Hindlimb muscle (tissue), 1 donor: ENCODE measurements around the gene SRSF8. TPM values are rescaled to one million over a fixed set of nuclear protein-coding genes. Genes with fewer than 3 reads are reported as not detected.
"Not testable (repeated sequence)": the region's sequence is repeated elsewhere in the genome, so short reads cannot be mapped to it uniquely, and the experiment has no call there.

Source experiments
- DNase-seq: peaks from one replicate; pipeline ENCODE4 v3.0.0-alpha.2; 2013
- polyA plus RNA-seq: library from polyadenylated mRNA; unstranded; fragments of 120-200 nt; gene quantifications from one replicate; pipeline ENCODE4 v1.2.1, GENCODE V29; 2013; ENCODE audit not compliant: insufficient read length

Gene SRSF8
- polyA plus RNA-seq = 38.1 TPM

GRCh38 chr11:95066716-95067038 is at the start of gene SRSF8:
SRSF8 (plus strand) TSS chr11:95066919; CDS start chr11:95067227, 308 bp downstream.
- no peak for DNase-seq

DNA sequence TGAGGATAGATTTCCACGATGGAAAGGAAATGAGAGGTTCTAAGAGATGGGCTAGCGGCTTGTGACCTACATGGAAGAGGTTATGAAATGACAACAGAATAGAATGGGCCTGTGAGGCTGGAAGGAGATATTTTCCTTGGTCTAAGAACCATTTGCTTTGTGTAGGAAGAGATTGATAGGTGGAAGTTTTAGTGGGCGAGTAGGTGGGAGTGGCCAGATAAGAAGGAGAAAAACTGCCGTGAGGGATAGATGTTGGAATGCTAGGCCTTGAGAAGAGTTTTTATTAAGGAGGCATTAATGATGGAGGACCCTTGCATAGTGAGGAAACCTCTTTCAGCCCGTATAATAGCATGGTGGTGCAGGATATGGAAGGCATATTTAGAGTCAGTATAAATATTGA is 45.3 kb upstream of the SRSF8 start:
- not testable (repeated sequence) for DNase-seq

GRCh38 chr11:95024958-95025357 is 41.8 kb upstream of the SRSF8 start, which contains the start of gene KDM4E:
KDM4E (plus strand) TSS chr11:95025258; CDS start chr11:95025558, 300 bp downstream.
- no peak for DNase-seq

- DNase-seq = not testable (repeated sequence)
Measured at GRCh38 chr11:95025594-95025993, 41.1 kb upstream of the SRSF8 start.

DNA sequence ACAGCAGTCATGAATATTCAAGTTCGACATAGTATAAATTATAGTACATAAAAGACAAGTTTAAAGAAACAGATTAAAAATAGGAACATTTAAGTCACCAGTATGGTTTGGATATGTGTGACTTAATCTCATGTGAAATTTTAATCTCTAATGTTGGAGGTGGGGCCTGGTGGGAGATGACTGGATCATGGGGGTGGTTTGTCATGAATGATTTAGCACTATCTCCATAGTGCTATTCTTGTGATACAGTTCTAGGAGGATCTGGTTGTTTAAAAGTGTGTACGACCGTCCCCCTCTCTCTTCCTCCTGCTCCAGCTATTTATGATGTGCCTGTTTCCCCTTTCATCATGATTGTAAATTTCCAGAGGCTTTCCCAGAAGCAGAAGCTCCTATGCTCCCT is 38.4 kb upstream of the SRSF8 start:
- no peak for DNase-seq

DNA sequence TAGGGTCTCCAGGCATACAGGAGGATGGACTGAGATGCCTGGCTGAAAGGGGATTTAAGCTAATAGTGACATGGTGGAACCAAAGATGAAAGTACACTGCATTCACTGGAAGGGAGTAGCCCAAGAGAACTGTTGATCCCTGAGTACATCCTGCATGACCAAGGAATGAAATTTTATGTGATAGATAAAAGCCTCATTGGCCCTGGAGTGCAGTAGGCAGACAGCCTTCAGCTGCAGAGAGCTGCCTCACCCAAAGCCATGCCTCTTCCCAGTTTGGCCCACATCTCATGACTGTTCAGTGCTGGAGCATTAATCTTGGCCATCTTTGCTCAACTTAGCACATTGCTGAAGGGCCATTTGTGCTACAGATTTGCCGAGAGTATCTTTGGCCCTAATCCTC is 33.7 kb upstream of the SRSF8 start:
- DNase-seq = no peak

DNA sequence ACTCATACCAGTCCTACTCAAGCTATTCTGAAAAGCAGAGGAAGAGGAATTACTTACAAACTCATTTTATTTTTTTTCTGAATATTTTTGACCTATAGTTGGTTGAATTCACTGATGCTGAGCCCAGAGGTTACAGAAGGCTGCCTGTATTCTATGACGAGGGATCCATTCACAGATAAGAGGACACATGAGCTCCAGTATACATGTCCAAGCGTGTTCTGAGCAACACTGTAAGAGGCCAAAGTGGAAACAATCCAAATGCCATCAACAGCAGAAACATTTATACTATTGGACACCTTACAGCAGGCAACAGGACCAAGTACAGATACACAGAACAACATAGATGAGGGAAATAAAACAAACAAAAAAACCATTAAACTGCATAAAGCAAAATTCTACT is 31.4 kb upstream of the SRSF8 start:
- DNase-seq = no peak

DNA sequence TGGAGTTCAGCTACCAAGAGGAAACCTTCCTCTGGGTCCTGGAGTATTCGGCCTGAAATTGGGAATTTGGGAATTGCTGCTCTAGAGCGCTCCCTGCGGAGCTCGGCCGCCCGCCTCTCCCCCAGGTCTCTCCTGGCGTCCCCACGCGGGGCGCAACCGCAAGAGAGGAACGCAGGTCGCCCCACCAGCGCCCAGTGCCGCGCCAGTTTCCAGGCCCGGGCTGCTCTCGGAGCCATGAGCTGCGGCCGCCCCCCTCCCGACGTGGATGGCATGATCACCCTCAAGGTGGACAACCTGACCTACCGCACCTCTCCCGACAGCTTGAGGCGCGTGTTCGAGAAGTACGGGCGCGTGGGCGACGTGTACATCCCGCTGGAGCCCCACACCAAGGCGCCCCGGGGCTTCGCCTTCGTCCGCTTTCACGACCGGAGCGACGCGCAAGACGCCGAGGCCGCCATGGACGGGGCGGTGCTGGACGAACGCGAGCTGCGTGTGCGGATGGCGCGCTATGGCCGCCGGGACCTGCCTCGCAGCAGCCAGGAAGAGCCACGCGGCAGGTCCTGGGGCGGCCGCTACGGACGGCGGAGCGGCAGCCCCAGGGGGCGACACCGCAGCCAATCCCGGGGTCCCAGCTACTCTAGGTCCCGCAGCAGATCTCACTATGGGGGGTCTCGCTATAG is 29.2 kb upstream of the SRSF8 start:
- DNase-seq = peak; percentile 25

- no peak for DNase-seq
Measured at GRCh38 chr11:95042239-95042638, 24.5 kb upstream of the SRSF8 start.

DNA sequence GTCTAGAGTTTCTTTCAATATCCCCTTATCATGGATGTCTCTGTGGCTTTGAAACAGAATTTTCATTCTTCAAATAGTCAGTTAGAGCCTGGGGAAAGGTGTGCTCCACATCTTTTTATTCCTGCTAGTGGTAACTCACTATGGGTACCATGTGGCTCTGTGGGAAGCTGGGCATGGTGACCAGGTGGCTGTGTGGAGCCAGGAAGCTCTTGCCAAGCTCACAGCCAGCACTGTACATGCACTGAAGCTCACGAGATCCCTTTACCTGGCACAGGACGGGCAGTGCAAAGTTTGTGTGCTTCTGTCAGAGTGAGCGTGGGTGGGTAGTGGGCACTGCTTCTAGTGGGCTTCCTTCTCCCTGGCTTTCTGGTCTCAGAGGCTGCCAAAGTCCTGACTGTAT is 23.8 kb upstream of the SRSF8 start:
- no peak for DNase-seq

DNA sequence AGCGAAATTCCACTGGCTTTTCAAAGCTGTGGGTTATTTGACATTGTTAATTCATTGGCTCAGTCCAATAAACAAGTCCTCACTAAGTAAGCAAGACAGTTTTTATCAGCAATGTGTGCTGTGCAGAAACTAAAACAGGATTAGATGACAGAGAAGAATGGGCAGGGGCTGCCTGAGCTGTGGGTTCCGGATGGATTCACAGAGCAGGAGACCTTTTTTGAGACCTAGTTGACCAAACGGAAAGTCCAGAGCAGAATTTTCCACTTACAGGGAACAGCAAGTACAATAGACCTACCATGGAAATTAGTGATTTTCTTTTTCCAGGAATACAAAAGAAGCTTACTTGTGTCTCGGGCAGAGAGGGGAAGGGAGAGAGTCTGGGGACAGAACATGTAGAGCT is 22.7 kb upstream of the SRSF8 start:
- no peak for DNase-seq

GRCh38 chr11:95045812-95046211 is 20.9 kb upstream of the SRSF8 start:
- no peak for DNase-seq

DNA sequence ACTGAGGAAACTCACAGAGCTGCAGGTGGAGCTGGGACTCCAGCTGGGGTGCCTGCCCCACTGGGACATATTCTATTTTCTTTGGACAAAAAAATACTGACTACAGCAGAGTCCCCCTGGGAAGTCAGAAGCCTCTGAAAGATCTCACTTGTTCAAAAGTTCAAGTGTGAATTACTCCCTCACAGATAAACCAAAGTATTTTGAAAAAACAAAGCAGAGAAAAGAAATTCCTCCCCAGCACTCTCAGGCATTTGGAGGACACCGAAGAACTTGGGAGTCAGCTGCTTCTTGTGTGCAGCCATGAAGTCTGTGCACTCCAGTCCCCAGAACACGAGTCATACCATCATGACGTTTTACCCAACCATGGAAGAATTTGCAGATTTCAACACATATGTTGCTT is 17.6 kb upstream of the SRSF8 start, which contains the start of gene KDM4F:
Gene KDM4F (plus strand): TSS at position 301 of the 400 bp plus-strand sequence.
- DNase-seq = not testable (repeated sequence)

DNA sequence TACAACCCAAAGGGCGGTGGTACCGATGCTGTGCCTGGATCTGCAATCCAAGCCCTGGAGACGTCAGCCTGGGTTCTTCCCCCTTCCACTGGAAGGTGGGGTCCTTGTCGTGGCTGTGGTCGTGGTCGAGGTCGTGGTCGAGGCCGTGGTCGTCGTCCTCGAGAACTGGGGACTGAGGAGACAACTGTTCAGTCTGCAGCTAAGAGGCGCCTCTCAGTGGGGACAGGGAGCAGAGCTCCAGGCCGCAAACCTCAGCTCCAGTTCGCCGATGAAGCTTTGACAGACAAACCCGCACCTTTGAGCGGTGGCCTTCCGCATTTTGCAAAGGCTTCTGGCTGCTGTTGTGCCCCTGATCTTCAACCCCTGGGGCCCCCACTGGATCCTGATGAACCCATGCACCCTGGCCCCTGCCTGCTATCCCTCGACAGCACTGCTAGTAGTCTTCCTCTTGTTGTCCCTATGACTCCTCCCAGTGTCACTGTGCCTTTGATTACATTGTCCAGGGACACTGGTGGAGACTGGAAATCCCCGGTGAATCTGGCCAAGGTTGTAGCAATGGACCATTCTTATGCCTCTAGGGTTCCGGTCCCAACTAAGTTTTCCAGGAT is 16.0 kb upstream of the SRSF8 start:
- no peak for DNase-seq

DNA sequence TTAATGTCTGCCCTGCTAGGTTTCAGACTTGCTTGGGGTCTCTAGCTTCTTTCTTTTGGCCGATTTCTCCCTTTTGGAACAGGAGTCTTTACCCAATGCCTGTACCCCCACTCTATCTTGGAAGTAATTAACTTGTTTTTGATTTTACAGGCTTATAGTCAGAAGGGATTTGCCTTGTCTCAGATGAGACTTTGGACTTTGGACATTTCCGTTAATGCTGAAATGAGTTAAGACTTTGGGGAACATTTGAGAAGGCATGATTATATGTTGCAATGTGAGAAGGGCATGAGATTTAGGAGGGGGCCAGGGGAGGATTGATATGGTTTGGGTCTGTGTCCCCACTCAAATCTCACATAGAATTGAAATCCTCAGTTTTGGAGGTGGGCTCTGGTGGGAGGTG is 12.4 kb upstream of the SRSF8 start:
- DNase-seq = no peak

GRCh38 chr11:95055283-95055897 is 11.3 kb upstream of the SRSF8 start:
- DNase-seq = no peak

DNA sequence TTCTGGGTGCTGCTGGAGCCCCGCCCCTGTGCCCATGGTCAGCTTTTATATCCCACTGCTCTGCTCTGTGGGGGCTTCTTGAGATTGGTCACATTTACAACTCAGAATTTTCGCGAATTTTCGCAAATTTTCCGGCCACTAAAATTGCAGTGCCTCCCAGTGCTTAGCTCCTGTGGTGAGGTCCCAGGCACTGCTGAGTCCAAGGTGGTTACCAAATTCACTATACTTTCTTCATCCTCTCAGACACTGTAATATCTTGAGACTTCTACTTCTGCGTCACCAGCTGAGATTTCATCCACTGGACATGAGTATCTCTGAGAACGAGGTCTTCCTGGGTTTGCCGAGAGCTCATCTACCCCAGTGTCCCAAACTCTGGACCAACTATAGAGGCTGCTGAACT is 8.8 kb upstream of the SRSF8 start:
- no peak for DNase-seq

- no peak for DNase-seq
Measured at GRCh38 chr11:95058621-95059020, 8.1 kb upstream of the SRSF8 start.

GRCh38 chr11:95059046-95059445 is 7.7 kb upstream of the SRSF8 start:
- DNase-seq = no peak

DNA sequence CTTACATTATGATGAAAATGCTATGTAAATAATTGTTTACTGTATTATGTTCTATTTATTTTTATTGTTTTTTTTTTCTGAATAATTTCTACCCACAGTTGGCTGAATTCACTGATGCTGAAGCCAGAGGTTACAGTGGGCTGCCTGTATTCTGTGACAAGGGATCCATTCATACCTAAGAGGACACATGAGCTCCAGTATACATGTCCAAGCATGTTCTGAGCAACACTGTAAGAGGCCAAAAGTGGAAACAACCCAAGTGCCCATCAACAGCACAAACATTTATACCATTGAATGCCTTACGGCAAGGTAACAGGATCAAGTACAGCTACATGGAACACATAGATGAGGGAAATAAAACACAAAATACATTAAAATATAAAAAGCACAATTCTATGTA is 1.4 kb upstream of the SRSF8 start:
- DNase-seq = no peak

DNA sequence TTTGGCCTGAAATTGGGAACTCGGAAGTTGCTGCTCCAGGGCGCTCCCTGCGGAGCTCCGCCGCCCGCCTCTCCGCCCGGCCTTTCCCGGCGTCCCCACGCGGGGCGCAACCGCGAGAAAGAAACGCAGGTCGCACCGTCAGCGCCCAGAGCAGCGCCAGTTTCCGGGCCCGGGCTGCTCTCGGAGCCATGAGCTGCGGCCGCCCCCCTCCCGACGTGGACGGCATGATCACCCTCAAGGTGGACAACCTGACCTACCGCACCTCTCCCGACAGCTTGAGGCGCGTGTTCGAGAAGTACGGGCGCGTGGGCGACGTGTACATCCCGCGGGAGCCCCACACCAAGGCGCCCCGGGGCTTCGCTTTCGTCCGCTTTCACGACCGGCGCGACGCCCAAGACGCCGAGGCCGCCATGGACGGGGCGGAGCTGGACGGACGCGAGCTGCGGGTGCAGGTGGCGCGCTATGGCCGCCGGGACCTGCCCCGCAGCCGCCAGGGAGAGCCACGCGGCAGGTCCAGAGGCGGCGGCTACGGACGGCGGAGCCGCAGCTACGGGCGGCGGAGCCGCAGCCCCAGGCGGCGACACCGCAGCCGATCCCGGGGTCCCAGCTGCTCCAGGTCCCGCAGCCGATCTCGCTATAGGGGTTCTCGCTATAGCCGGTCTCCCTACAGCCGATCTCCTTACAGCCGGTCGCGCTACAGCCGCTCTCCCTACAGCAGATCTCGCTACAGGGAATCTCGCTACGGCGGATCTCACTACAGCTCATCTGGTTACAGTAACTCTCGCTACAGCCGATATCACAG is 521 bp downstream of the SRSF8 start:
- peak; percentile 89 for DNase-seq

GRCh38 chr11:95067841-95068219 is 1.1 kb downstream of the SRSF8 start:
- DNase-seq = no peak

- DNase-seq = peak; percentile 84
Measured at GRCh38 chr11:95068549-95068948, 1.8 kb downstream of the SRSF8 start.
